GM18499 (cell line): Measurements from ENCODE around the gene DAAM2.

Experiments used
- ATAC-seq: cut with Tn5 transposase; IDR thresholded peaks from one replicate; pipeline ENCODE4 v1.9.1; 2021; ENCODE audit warnings: moderate number of reproducible peaks; ENCODE audit not compliant: insufficient read depth, unreplicated experiment

The DAAM2 gene

GRCh38 chr6:39880594-39880993 lies 88.4 kb downstream of the DAAM2 start:
- no peak for ATAC-seq

DNA sequence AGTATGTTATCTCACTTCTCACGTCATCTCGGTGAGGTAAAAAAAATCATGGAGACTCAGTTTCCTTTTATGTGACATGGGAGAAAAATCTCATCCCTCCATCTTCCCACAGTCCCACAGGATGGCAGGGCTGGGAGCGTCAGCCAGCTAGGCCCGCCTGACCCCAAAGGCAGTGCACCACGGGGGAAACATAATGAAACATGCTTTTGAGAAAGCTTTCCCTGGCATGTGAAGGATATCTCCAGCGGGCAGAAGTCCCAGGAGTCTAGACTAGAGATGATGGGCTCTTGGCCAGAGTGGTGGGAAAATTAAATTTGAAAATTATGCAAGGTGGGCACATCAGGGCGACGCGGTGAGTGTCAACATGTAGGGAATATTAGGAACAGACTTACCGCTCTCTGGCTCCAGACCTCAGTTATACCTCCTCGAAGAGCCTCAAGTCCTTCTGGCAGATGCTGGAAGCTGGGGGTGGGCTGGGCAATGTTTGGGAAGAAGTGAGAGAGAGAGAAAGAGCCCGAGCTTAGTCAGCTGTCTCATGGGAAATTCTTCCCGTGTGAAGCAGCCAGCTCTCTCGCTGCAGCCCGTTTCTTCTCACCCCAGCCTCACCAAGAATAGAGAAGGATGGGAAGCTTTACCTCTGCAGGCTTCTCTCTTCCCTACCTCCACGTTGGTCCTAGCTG lies 89.8 kb downstream of the DAAM2 start:
- ATAC-seq = no peak

GRCh38 chr6:39882531-39882899 lies 90.3 kb downstream of the DAAM2 start:
- no peak for ATAC-seq

DNA sequence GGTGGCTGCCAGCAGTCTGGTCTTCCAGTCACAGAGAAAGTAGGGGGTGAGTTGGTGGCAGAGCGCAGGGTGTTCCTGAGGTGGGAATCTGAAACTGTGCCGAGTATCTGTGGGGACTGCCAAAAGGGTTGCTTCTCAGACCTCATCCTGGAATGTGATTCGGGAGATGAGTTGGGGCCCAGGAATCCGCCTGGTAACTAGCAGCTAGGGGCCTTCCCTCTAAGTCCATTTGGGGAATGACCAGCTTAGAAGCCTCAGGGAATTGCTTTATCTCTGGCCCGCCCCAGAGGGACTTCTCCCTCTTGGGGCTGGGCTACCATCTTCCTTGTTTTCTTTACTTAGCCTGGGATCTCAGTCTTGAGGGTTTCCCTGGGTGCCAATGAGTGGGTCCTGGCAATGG lies 92.5 kb downstream of the DAAM2 start:
- ATAC-seq = no peak

DNA sequence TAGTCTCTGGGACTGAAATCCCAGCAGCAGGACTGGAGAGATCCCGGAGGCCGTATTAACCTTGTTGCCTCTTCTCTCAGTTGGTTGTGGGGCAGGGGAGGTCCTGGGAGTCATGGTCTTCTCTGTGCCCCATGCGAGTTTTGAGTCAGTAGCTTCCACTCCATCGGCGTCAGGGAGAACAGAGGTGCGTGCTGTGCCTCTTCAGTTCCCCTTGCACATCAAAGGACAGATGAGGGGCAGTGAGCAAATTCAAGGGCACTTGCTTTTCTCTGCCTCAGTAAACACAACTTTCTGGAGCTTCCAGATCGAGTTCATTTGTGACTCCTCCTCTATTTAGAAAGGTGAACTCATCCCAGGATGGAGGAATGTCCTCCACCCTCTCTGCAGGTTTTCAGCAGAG lies 93.5 kb downstream of the DAAM2 start:
- ATAC-seq = no peak

- ATAC-seq = no peak
Measured at GRCh38 chr6:39886871-39887270, 94.7 kb downstream of the DAAM2 start.

GRCh38 chr6:39887692-39888450 lies 95.7 kb downstream of the DAAM2 start:
- no peak for ATAC-seq

DNA sequence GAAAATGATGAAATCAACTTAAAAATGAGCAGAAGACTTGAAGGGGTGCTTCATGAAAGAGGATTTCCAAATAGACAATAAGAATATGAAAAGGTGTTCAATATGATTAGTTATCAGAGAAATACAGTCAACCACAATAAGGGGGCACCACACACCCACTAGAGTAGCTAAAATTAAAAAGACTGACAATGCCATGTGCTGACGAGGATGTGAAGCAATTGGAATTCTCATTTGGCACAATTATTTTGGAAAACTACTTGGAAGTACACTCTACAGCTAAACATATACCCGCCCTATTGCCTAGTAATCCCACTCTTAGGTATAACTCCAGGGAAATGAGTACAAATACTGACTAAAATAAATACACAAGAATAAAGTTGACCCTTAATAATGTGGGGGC lies 97.1 kb downstream of the DAAM2 start:
- no peak for ATAC-seq

- no peak for ATAC-seq
Measured at GRCh38 chr6:39891353-39891752, 99.2 kb downstream of the DAAM2 start.

GRCh38 chr6:39891976-39892375 lies 99.8 kb downstream of the DAAM2 start:
- no peak for ATAC-seq

- no peak for ATAC-seq
Measured at GRCh38 chr6:39892490-39893129, 100.4 kb downstream of the DAAM2 start.

DNA sequence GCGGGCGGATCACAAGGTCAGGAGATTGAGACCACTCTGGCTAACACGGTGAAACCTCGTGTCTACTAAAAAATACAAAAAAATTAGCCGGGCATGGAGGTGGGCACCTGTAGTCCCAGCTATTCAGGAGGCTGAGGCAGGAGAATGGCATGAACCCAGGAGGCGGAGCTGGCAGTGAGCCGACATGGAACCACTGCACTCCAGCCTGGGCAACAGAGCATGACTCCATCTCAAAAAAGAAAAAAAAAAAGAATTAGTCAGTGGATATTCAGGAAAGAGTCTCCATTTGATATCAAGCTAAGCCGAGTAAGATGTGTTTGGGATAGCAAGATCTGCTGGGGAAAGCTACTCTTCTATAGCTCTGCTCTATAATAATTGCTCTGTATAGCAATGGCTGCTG lies 101.1 kb downstream of the DAAM2 start:
- ATAC-seq = no peak

DNA sequence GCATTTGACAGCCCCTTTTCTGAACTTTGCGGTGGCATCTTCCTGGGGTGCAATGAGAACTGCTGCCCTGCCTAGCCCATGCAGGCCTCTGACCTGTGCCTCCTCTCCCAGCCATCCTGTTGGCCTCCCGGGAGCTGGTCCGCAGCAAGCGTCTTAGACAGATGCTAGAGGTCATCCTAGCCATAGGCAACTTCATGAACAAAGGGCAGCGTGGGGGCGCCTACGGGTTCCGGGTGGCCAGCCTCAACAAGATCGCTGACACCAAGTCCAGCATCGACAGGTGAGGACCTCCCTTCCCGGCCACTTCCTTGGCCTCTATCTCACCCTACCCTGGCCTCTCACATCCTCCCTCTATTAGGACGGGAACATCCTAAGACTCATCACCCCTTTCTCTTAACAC lies 104.5 kb downstream of the DAAM2 start:
- ATAC-seq = no peak

- no peak for ATAC-seq
Measured at GRCh38 chr6:39897698-39898097, 105.5 kb downstream of the DAAM2 start.

DNA sequence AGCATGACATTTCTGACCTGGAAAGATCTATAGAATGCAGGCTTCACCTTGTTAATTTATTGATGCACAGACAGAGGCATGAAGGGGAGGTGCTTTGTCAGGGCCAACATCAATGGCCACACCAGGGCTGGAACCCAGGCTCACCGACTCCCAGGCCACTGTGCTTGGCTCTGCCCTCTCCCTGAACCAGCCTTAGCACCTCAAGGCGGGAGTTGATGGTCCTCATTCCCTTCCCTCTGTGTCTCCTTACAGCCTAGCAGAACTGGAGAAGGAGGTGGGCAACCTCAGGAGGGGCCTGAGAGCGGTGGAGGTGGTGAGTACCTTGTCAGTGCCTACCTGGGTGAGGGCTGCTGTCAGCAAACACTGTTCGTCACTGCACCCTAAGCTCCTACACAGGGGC lies 106.4 kb downstream of the DAAM2 start:
- no peak for ATAC-seq

GRCh38 chr6:39899554-39900295 lies 107.5 kb downstream of the DAAM2 start:
- ATAC-seq = no peak

GRCh38 chr6:39901116-39901655 lies 109.0 kb downstream of the DAAM2 start:
- no peak for ATAC-seq

DNA sequence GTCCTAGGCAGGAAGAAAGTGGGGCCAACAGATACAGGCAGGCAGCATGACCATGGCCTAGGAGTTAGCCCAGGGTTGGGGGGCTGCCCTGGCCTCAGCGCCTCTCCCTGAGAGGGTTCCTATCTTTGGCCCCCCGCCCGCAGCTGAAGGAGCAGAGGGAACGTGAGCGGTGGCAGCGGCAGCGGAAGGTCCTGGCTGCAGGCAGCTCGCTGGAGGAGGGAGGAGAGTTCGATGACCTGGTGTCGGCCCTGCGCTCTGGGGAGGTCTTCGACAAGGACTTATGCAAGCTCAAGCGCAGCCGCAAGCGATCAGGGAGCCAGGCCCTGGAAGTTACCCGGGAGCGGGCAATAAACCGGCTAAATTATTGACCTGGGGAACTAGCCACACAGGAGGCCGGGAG lies 109.5 kb downstream of the DAAM2 start:
- no peak for ATAC-seq

- ATAC-seq = no peak
Measured at GRCh38 chr6:39902136-39902535, 110.0 kb downstream of the DAAM2 start.

- no peak for ATAC-seq
Measured at GRCh38 chr6:39902786-39903465, 110.8 kb downstream of the DAAM2 start.
